HG03159 (cell line): ENCODE measurements around the gene GOPC.
A peak's percentile ranks its signal among the peaks of the same experiment; 100 is the strongest.
"Not testable (repeated sequence)": the region's sequence is repeated elsewhere in the genome, so short reads cannot be mapped to it uniquely, and the experiment has no call there.

Source experiments
- ATAC-seq: cut with Tn5 transposase; IDR thresholded peaks from one replicate; pipeline ENCODE4 v1.9.1; 2021; ENCODE audit warnings: mild to moderate bottlenecking, moderate library complexity; ENCODE audit not compliant: unreplicated experiment

Gene GOPC

GRCh38 chr6:117602151-117602898 lies at the start of gene GOPC:
Gene GOPC, minus strand, starts transcription at chr6:117602511. Its CDS starts 223 bp downstream, at chr6:117602288.
- ATAC-seq, result peak; percentile 92

- ATAC-seq, result not testable (repeated sequence)
These were observed 49.7 kb upstream of the GOPC start for GRCh38 chr6:117651984-117652383.

- ATAC-seq, result no peak
These were observed 40.7 kb upstream of the GOPC start for GRCh38 chr6:117642976-117643375.

GRCh38 chr6:117637770-117638169 lies 35.5 kb upstream of the GOPC start:
- ATAC-seq, result no peak

GRCh38 chr6:117629119-117629660 lies 26.9 kb upstream of the GOPC start:
- no peak for ATAC-seq

GRCh38 chr6:117627533-117627932 lies 25.2 kb upstream of the GOPC start:
- no peak for ATAC-seq

- ATAC-seq, result no peak
These were observed 22.7 kb upstream of the GOPC start for GRCh38 chr6:117624869-117625481.

DNA sequence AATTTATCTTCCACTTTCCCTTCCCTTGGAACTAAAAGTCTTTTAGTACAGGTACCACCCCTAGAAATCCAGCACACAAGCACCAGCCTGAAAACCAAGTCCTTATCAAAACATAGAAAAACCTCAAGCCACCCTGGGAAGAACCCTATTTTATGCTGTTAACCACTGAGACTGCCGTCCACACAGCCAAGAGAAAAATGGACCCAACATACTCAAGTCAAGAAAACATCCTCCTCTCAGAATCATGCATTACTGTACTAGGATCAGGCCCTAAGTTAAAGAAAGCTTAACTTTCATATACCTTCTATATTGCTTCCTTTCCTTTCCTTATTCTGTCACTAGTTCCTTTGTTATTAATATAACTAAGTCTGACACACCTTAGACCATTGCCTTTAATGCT lies 16.9 kb upstream of the GOPC start:
- no peak for ATAC-seq

DNA sequence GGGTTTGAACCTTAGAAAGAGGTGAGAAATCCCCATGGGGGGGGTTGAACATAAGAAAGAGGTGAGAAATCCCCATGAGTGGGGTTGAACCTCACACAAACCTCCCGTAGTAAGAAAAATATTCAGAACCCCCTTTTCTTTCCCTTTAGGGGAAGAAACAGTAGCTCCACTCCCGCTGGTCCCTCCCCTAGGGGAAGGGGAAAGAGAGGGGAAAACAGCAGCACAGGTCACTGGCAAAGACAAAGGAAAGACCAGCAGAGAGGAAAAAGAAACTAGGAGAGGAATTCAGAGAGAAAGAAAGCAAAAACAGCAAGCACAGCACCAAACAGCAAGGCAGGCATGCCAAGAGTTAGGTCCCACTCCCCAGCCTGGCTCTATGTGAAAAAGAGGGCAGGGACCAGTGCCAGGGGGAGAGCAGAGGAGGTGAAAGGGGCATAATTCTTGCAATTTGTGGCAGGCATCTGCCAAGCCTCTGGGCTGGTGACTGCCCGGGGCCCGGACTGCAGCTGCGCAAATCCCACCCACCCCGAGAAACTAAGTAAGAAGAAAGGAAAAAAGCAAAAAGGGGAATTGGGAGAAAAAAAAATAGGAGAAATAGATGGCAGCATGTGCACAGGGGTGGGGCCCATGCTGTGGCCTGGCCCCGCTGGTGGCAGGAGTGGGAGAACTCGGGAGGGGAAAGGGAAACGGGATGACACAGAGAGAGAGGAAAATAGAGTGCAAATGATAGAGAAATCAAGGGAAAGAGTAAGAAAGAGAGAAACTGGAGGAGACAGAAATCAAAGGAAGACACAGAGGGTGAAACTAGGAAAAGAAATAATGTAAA lies 15.1 kb upstream of the GOPC start:
- ATAC-seq, result no peak

GRCh38 chr6:117616391-117617209 lies 14.3 kb upstream of the GOPC start:
- ATAC-seq, result no peak

- no peak for ATAC-seq
These were observed 13.6 kb upstream of the GOPC start for GRCh38 chr6:117615750-117616390.

DNA sequence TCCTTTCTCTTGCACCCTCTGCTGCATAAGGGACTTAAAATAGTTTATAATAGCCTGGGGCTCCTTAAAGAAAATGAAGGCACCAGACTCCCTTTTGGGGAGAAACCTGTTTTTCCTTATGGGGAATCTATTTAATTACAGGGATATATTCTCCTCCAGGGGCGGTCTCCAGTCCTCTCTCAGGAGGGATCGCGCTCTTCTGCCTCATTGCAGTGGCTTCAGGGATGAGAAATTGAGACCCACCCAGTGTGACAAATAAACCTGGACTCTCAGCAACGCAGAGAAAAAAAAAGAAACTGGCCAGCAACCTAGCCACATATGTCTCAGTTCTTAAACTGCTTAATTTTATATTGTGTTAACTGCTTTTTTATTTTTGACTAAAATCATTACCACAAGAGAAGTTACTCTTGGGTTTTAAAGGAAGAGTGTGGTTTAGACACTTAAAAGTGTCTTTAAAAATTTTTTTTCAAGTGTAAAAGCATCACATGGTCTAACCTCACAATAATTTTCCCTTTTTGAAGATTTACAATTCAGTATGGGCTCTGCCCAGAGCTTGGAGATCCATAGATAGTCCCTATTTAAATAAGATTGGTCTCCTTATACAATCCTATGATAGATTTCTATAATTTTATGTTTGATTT lies 11.7 kb upstream of the GOPC start:
- no peak for ATAC-seq

GRCh38 chr6:117607511-117607910 lies 5.2 kb upstream of the GOPC start:
- ATAC-seq, result peak; percentile 24

DNA sequence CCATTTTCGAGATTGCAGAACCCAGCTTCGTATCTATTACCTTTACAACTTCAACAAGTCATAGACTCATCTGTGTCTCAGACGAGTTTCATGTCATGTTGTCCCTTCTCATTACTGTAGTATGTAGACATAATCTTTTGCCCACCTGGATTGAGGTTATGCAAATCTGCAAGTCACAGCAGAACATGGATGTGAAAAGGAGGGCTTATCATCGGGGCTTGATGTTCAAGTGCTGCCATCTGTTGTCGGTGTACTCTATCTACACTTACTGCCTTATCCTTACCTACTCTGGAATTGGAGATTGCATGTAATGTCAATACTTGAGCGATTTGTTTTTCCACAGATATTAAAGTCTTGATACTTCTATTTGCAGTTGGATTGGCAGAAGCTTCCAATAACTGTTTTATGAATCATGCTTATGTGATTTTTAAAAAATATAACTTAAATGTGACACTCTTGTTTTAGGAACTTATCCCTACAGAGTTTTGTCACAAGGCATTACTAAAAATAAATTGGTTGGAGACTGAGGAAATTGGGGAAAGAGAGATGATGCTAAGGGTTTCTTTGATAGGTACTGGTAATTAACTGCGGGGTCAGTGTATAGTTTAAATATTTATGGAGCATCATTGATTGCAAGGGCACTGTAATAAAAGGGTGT lies 3.0 kb upstream of the GOPC start:
- peak; percentile 46 for ATAC-seq

DNA sequence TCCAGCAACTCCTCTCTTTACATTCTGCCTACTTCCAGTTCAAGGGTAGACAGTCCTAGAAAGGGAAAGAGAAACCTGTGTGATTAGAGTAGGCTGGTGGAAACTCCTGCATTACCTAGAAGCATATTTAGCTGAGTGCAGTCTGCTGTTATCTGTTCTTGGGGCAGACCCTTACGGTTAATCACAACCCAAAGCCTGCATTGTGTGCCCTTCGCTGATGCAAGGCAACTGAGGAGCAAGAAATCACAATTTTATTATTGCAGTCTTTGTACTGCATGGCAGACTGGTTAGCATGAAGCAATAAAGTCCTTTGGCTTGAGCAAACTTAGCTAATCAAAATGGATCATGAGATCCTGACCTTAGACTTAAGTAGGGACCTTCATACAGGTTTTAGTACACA lies 1.5 kb upstream of the GOPC start:
- no peak for ATAC-seq

- no peak for ATAC-seq
These were observed 733 bp upstream of the GOPC start for GRCh38 chr6:117602899-117603588.

GRCh38 chr6:117601811-117602150 lies 530 bp downstream of the GOPC start:
- ATAC-seq, result peak; percentile 16

GRCh38 chr6:117600008-117600743 lies 2.1 kb downstream of the GOPC start:
- ATAC-seq, result no peak
